ENCODE data around the gene NFU1.
"Not testable (repeated sequence)": the region's sequence is repeated elsewhere in the genome, so short reads cannot be mapped to it uniquely, and the experiment has no call there.

Gene NFU1

GRCh38 chr2:69386789-69387734 is 50.2 kb downstream of the NFU1 start, which contains the start of gene GFPT1:
Gene GFPT1 (minus strand): TSS chr2:69387227. CDS start chr2:69387071, 156 bp downstream.
- FAIRE-seq: no peak

DNA sequence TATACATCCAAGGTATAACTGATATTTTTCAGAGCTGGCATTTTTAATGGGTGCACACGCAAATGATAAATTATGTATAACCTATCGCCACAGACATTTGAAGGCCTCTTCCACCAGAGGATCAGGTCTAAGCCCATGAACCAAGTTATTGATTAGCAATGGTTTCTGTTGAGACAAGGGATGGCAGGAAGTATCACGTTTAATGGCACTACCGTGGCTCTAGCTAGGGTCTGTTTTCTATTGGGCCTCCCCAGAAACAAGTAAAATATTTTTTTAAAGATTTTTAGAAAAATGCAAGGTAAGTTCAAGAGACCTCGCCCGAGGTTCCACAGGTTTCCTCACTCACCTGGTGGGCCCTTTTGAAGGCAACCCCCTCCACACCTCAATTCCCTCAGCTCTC is 50.9 kb downstream of the NFU1 start:
- no peak for FAIRE-seq

DNA sequence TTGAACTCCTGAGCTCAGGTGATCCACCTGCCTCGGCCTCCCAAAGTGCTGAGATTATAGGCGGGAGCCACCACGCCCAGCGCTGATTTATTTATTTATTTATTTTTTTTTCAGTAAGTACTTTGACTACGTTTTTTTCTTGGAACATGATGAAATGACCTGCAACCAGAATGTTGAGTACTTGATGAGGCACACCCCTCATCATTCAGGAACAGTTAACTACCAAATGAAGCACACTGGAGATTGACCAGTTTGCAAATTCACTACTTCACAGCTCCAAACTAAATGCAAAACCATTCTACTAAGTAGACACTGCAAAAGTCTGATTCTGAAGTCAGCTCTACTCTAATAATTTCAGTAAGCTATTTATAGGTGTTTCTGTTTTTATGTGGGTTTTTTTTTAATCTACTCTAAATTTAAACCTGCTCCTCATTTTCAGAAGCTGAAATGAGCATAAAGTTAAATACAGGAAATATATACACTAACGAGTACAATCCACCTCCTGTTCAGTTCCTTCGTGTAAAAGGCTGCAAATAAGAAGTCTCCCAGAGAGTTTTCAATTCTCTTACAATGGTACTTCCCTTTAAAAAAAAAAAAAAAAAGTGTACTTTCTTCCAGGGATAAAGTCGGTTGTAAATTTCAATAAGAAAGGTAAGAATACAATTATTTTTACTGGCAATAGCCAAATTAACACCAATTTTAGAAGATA is 51.6 kb downstream of the NFU1 start:
- no peak for FAIRE-seq

DNA sequence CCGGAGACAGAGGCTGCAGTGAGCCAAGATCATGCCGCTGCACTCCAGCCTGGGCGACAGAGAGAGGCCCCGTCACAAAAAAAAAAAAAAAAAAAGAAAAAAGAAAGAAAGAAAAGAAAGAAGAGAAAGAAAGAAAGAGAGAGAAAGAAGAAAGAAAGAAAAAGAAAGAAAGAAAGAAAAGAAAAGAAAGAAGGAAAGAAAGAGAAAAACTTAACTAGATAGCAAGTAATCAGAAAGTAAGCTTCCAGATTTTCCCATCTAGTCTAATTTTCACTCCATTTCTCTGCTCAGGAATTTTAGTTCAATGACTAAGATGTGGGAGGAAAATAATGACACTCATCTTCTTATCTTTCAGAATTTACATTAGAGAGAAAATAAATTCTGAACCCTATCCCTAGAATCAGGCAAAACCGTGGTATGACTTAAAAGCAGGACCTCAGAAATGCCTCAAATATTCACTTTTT is 52.6 kb downstream of the NFU1 start:
- no peak for FAIRE-seq

- no peak for FAIRE-seq
Observed at GRCh38 chr2:69383176-69383812, 53.9 kb downstream of the NFU1 start.

GRCh38 chr2:69382547-69382946 is 54.7 kb downstream of the NFU1 start:
- no peak for FAIRE-seq

DNA sequence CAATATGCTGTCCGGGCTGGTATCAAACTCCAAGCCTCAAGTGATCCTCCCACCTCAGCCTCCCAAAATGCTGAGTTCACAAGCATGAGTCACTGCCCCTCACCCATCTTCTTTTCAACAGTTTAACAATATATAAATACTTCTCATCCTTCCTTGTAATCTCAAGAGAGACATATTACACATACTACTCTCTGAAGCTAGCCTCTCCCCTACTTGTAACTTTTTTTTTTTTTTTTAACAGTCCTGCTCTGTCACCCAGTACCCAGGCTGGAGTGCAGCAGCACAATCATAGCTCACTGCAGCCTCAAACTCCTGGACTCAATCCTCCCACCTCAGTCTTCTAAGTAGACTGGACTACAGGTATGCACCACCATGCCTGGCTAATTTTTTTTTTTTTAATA is 55.9 kb downstream of the NFU1 start:
- FAIRE-seq: no peak

DNA sequence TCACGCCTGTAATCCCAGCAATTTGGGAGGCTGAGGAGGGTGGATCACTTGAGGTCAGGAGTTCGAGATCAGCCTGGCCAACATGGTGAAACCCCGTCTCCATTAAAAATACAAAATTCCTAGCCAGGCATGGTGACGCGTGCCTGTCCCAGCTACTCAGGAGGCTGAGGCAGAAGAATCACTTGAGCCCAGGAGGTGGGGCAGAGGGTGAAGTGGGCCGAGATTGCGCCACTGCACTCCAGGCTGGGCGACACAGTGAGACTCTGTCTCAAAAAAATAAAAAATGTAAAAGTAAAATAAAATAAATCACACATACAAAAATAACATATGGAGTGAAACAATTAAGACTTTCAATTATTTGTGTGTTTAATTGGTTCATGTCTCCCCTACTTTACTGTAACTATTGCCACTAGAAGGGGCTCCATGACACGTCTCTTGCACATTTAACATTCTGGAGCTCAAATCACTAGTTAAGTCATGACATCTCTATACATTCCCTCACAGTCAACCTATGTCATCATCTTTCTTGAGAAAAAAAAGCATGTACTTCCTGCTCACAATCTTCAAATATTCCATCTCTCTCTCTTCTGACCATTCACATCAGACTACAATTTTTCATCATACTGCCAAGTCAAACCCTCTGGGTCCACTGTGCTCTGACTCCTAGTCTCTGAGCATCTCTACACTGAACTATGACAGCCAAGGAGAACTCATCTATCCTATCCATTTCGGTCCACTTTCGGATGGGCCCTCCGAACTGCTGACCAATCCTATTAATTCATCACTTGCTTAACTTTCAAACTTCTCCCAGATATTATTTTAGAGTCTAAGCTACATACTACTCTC is 56.9 kb downstream of the NFU1 start:
- FAIRE-seq: no peak

GRCh38 chr2:69376403-69376802 is 60.8 kb downstream of the NFU1 start:
- FAIRE-seq: no peak

DNA sequence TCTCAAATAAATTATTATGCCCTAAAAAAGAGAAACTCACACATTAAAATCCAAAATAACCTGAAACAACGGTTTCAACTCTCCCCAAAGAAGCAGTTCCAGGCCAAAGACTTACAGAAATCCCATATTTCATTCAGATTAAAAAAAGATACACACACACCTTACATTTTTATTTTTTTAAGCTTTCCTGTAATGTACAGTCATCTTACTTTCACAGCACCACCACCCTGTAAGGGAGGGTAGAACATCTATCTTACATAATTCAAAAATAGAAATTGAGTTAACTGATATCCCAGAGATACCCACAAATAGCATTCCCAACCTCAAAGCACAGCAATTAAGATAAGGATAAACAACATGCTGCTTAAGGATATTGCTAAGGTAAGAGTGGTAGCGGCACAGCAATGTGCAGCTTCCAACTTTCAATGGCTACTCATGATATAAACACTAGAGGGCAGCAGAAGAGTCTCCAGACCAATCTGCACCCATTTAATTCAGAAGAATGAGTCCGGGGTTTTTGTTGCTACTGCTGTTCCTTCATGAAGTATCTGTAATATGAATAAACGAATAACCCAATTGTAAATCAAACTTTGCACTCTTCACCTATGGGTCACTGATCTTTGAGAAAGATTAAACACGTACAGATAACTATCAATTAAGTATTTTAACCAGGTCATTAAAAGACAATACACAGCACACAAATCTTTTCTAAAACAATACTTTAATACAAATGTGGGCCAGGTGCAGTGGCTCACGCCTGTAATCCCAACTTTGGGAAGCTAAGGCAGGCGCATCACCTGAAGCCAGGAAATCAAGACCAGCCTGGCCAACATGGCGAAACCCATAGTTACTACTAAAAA is 61.5 kb downstream of the NFU1 start:
- FAIRE-seq: no peak

DNA sequence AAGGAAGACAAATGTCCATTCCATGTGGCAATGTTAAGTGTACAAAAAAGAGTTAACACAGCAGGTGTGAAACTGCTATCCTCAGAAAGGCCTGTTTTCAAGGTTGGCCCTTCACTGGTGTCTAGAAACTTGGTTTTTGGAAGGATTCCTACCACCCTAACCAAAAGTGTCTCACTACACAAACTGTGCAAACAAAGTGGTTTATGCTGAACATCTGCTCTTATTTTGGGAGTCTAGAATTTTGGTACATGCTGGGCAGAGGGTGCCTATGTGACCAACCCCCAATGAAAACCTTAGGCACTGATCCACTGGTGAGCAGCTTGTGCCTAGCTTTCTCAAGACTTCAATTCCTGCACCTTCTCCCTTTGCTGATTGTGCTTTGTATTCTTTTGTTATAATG is 64.5 kb downstream of the NFU1 start:
- FAIRE-seq: no peak

GRCh38 chr2:69369802-69370201 is 67.4 kb downstream of the NFU1 start:
- FAIRE-seq: no peak

DNA sequence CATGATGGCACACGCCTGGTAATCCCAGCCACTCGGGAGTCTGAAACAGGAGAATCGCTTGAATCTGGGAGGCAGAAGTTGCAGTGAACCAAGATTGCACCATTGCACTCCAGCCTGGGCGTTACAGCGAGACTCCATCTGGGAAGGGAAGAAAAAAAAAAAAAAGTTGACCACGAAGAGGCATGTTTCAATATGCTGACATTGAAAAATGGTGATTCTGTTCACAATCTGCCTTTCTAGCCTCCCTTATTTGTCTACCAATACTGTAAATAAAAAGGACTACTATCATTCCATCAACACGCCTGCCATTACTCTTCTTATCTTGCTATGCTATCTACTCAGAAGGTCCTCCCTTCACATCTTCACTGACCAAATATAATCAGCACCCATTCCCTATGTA is 68.6 kb downstream of the NFU1 start:
- no peak for FAIRE-seq

DNA sequence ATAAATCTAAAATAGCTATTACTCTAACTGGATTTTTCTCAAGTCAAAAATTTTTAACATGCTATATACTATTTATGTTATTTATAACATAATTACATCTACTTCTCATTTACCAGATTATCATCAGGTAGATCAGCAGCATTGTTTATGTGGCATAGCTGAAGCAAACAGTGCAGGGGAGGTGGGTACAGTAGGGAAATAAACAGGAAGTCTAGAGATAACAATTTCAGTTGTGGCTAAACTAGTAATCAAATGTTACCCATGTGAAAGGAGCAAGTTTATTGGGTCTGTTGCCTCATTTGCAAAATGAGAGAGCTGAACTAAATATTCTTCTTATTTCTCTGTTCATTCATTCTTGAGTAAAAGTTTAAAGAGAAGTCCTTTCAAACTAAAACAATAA is 77.9 kb downstream of the NFU1 start:
- no peak for FAIRE-seq

DNA sequence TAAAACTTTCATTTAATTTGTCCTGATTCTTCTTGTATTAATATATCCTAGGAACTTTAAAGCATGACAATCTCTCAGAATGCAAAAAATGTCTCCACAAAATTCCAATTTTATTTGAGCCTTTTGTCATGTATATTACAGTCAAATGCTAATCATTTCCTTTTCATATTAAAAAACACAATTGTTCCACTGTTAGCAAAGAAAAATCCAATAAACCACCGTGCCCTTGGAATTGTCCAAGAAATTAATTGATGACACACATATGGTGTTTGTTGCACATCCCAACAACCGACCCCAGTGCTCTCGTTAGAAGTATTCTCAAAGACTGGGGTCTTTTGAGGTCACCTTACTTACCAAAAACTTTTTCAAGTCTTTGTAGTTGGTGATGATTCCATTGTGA is 78.3 kb downstream of the NFU1 start:
- FAIRE-seq: no peak

- no peak for FAIRE-seq
Observed at GRCh38 chr2:69356471-69356870, 80.8 kb downstream of the NFU1 start.

- FAIRE-seq: not testable (repeated sequence)
Observed at GRCh38 chr2:69354976-69355375, 82.3 kb downstream of the NFU1 start.

GRCh38 chr2:69353360-69353759 is 83.9 kb downstream of the NFU1 start:
- FAIRE-seq: no peak

GRCh38 chr2:69348781-69349180 is 88.5 kb downstream of the NFU1 start:
- no peak for FAIRE-seq

Data from endometrium (tissue), 2 donors.